ENCODE data around the gene PRKAG2. TPM values are rescaled to one million over a fixed set of nuclear protein-coding genes. Genes with fewer than 3 reads are reported as not detected.

Gene PRKAG2
- total RNA-seq, 1 donor from 2014 or later = 20.6 TPM

DNA sequence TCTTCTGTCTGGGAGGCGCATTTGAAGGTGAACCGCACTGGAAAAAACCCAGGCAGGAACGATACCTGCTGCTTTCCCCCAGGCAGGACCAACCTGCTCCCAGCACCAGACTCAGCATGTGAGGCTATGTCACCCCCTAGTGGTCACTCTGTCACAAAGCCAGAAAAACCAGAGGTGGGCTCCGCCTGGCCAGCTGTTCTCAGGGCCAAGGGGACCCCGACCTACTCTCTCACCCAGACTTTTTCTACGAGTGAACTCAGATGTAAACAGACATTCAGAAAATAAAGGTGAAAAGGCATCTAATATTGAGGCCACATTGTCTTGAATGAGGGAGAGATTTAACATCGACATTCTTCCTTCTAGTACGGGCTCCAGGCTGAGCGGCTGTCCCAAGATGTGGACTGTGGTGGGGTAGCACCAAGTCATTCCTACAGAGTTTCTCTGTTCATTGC is 117.3 kb downstream of the PRKAG2 start:
- no peaks in the 10 kb centered on the region for H3K9me3 Mint-ChIP-seq (ENCODE audit: low read depth)
- TF ChIP-seq, protein P1, sequence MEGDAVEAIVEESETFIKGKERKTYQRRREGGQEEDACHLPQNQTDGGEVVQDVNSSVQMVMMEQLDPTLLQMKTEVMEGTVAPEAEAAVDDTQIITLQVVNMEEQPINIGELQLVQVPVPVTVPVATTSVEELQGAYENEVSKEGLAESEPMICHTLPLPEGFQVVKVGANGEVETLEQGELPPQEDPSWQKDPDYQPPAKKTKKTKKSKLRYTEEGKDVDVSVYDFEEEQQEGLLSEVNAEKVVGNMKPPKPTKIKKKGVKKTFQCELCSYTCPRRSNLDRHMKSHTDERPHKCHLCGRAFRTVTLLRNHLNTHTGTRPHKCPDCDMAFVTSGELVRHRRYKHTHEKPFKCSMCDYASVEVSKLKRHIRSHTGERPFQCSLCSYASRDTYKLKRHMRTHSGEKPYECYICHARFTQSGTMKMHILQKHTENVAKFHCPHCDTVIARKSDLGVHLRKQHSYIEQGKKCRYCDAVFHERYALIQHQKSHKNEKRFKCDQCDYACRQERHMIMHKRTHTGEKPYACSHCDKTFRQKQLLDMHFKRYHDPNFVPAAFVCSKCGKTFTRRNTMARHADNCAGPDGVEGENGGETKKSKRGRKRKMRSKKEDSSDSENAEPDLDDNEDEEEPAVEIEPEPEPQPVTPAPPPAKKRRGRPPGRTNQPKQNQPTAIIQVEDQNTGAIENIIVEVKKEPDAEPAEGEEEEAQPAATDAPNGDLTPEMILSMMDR (IDR thresholded peaks at IDR 0.05; ENCODE audit: unreplicated experiment) = peak; percentile 90
- no peaks in the 10 kb centered on the region for H3K36me3 Mint-ChIP-seq (ENCODE audit: insufficient read depth)
- H3K27me3 Mint-ChIP-seq = peaks cover 56% of the 10 kb centered on the region
- no peak overlapping the region for H3K27ac Mint-ChIP-seq
- peaks cover 2% of the 10 kb centered on the region for H3K4me1 Mint-ChIP-seq (ENCODE audit: low read depth)
- H3K4me3 Mint-ChIP-seq (ENCODE audit: low read depth) = no peak overlapping the region
- DNase-seq (ENCODE audit: low spot score, unreplicated experiment) = peak; percentile 58

DNA sequence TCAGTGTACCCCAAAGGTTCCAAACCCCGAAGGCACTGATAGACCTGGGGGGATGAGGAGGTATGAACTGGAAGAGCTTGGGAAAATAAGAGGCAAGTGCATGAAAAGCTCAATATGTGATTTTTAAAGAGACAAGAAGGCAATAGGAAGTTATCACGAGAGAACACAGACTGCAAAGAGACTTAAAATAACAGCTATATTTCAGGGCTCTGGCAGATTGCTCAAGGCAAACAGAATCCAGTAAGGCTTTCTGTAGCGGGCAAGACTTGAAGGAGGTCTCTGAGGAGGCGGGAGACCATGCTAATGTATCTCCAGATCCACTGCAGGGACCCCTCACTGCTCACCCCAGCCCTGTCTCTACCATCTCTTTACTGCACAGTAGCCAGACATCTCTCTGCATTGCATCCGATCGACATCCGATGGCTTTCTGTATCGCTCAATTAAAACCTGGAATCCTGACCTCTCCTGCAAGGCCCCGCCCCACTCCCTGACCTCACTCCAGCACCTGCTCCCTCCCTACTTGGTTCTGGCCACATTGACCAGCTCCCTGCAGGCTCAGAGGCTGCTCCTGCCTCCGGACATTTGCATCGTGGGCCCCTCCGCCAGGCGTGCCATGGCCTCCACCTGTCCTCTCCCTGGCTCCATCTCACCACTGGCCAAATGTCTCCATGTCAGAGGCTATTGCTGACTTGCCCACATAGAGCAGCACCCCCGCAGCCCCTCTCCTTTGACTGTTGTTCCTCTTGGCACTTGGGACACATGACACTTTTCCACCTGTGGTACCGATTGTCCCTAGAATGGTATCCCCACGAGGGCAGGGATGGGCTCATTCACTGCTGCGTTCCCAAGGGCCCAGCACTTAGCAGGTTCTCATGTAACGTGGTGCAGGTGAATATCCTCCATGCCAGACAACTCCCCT is 118.0 kb downstream of the PRKAG2 start:
- TF ChIP-seq, protein P1 (IDR thresholded peaks at IDR 0.05; ENCODE audit: unreplicated experiment) = no peak
- Mint-ChIP-seq H3K27me3 (peaks cover 53% of the 10 kb centered on the region), H3K9me3 (ENCODE audit: low read depth) (no peaks in the 10 kb centered on the region), H3K4me3 (ENCODE audit: low read depth) (no peak overlapping the region), H3K4me1 (ENCODE audit: low read depth) (peaks cover 2% of the 10 kb centered on the region), H3K27ac (no peak overlapping the region), H3K36me3 (ENCODE audit: insufficient read depth) (no peaks in the 10 kb centered on the region)
- DNase-seq (ENCODE audit: low spot score, unreplicated experiment) = no peak

GRCh38 chr7:151757274-151757673 is 119.6 kb downstream of the PRKAG2 start:
- Mint-ChIP-seq H3K27ac (no peak overlapping the region), H3K4me3 (ENCODE audit: low read depth) (no peak overlapping the region), H3K9me3 (ENCODE audit: low read depth) (no peaks in the 10 kb centered on the region)

DNA sequence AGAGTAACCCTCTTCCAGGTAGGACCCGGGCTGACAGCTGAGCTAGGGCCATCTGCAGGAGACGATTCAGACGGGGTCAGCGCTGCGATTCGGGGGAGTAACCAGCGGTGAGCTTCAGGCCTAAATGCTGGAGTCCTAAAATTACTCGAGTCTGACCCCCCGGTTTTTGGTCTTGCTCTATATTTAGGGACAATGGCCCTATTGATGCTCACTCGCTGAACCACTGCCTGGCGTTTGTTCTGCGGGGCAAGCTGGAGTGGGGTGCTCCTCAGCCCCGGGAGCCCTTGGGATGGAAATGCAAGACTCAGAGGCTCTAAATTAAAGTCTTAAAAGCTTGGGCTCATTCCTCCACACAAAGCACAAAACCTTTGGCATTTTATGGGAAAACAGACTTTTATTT is 120.0 kb downstream of the PRKAG2 start:
- Mint-ChIP-seq H3K4me3 (ENCODE audit: low read depth) (no peak overlapping the region), H3K36me3 (ENCODE audit: insufficient read depth) (no peaks in the 10 kb centered on the region), H3K27ac (no peak overlapping the region), H3K4me1 (ENCODE audit: low read depth) (no peaks in the 10 kb centered on the region), H3K9me3 (ENCODE audit: low read depth) (peaks cover 2% of the 10 kb centered on the region), H3K27me3 (peaks cover 35% of the 10 kb centered on the region)
- TF ChIP-seq, protein P1 (IDR thresholded peaks at IDR 0.05; ENCODE audit: unreplicated experiment) = no peak
- DNase-seq (ENCODE audit: low spot score, unreplicated experiment) = no peak

More at GRCh38 chr7:151757274-151757673, 119.6 kb downstream of the PRKAG2 start:
- DNase-seq (ENCODE audit: low spot score, unreplicated experiment) = no peak
- H3K4me1 Mint-ChIP-seq (ENCODE audit: low read depth) = no peaks in the 10 kb centered on the region
- TF ChIP-seq, protein P1 (IDR thresholded peaks at IDR 0.05; ENCODE audit: unreplicated experiment) = no peak
- H3K36me3 Mint-ChIP-seq (ENCODE audit: insufficient read depth) = no peaks in the 10 kb centered on the region
- H3K27me3 Mint-ChIP-seq = peaks cover 39% of the 10 kb centered on the region

- no peak overlapping the region for H3K27ac Mint-ChIP-seq
- peaks cover 4% of the 10 kb centered on the region for H3K9me3 Mint-ChIP-seq (ENCODE audit: low read depth)
- H3K4me1 Mint-ChIP-seq (ENCODE audit: low read depth) = no peaks in the 10 kb centered on the region
- DNase-seq (ENCODE audit: low spot score, unreplicated experiment) = no peak
- peaks cover 29% of the 10 kb centered on the region for H3K27me3 Mint-ChIP-seq
- TF ChIP-seq, protein P1 (IDR thresholded peaks at IDR 0.05; ENCODE audit: unreplicated experiment) = no peak
- no peak overlapping the region for H3K4me3 Mint-ChIP-seq (ENCODE audit: low read depth)
- H3K36me3 Mint-ChIP-seq (ENCODE audit: insufficient read depth) = no peaks in the 10 kb centered on the region
Measured at GRCh38 chr7:151756076-151756731, 120.7 kb downstream of the PRKAG2 start.
